ENCODE results near the gene ERAS. TPM values are rescaled to one million over a fixed set of nuclear protein-coding genes. Genes with fewer than 3 reads are reported as not detected.
"Not testable (repeated sequence)": the region's sequence is repeated elsewhere in the genome, so short reads cannot be mapped to it uniquely, and the experiment has no call there.

Gene ERAS
- total RNA-seq, 1 donor from 2014 or later, result not detected

DNA sequence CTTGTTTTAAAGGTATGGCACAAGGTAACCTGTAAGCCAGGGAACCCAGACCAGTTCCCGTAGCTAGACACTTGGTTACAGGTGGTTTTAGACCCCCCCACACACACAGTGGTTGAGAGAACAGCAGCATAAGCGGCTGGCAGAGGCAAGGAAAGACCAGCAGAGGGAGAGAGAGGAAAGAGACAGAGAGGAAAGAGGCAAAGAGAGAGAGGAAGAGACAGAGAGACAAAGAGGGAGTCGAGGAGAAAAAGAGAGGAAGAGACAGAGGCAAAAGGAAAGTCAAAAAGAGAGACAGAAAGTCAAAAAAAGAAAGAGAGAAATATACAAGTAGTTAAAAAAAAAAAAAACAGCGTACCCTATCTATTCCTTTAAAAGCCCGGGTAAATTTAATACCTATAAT, 28.6 kb downstream of the ERAS start:
- H3K9me3 Mint-ChIP-seq (ENCODE audit: unreplicated experiment), result no peaks in the 10 kb centered on the region
- no peak for FAIRE-seq
- H3K4me1 Mint-ChIP-seq (ENCODE audit: low read depth, unreplicated experiment), result no peaks in the 10 kb centered on the region
- Histone ChIP-seq H2AFZ (ENCODE audit: low read depth, low read length) (no peak overlapping the region), H3K9me3 (ENCODE audit: insufficient read depth, low read depth, low read length) (no peaks in the 10 kb centered on the region), H3K9ac (ENCODE audit: low read length) (no peak overlapping the region), H3K4me3 (ENCODE audit: insufficient read depth, low read depth, low read length) (no peak overlapping the region), H3K4me1 (ENCODE audit: insufficient read depth, low read length) (no peaks in the 10 kb centered on the region), H3K36me3 (ENCODE audit: insufficient read depth, low read length) (no peaks in the 10 kb centered on the region), H3K4me2 (ENCODE audit: low read length) (no peak overlapping the region), H4K20me1 (ENCODE audit: insufficient read depth, low read length) (no peaks in the 10 kb centered on the region), H3K79me2 (ENCODE audit: insufficient read depth, low read length) (no peaks in the 10 kb centered on the region), H3K27ac (ENCODE audit: low read depth, low read length) (no peak overlapping the region), H3K27me3 (ENCODE audit: insufficient read depth, low read length) (no peaks in the 10 kb centered on the region)
- H3K27ac Mint-ChIP-seq (ENCODE audit: unreplicated experiment), result peak overlapping the region; percentile 69
- H3K36me3 Mint-ChIP-seq (ENCODE audit: low read depth, unreplicated experiment), result no peaks in the 10 kb centered on the region
- peaks cover 6% of the 10 kb centered on the region for H3K27me3 Mint-ChIP-seq (ENCODE audit: low read depth, unreplicated experiment)
- DNase-seq (ENCODE audit: low read depth), result no peak
- H3K4me3 Mint-ChIP-seq (ENCODE audit: unreplicated experiment), result no peak overlapping the region
- TF ChIP-seq EZH2 (IDR thresholded peaks at IDR 0.05; ENCODE audit: insufficient read depth, low read length), result no peak
- TF ChIP-seq, protein P1, sequence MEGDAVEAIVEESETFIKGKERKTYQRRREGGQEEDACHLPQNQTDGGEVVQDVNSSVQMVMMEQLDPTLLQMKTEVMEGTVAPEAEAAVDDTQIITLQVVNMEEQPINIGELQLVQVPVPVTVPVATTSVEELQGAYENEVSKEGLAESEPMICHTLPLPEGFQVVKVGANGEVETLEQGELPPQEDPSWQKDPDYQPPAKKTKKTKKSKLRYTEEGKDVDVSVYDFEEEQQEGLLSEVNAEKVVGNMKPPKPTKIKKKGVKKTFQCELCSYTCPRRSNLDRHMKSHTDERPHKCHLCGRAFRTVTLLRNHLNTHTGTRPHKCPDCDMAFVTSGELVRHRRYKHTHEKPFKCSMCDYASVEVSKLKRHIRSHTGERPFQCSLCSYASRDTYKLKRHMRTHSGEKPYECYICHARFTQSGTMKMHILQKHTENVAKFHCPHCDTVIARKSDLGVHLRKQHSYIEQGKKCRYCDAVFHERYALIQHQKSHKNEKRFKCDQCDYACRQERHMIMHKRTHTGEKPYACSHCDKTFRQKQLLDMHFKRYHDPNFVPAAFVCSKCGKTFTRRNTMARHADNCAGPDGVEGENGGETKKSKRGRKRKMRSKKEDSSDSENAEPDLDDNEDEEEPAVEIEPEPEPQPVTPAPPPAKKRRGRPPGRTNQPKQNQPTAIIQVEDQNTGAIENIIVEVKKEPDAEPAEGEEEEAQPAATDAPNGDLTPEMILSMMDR (IDR thresholded peaks at IDR 0.05; ENCODE audit: insufficient read depth, low read depth, low read length), result no peak

DNA sequence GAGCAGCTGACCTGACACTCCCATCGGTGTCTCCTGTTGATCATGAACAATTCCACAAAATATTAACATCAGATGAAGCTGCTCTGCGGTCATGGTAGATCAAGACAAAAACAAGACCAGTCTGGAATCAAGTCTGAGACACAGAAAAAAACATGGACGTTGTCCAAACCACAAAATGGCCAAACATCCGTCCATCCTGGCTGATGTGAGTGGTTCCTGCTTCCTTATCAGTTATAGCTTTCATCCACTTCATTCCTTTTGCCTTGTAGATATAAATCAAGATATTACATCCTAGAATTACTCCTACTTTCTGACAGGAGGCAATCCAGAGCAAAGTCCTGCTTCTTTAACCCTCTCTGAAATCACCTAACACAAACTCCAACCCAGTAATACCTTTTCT, 37.9 kb downstream of the ERAS start:
- H3K4me1 Mint-ChIP-seq (ENCODE audit: low read depth, unreplicated experiment), result peaks cover 7% of the 10 kb centered on the region
- Histone ChIP-seq H3K27me3 (ENCODE audit: insufficient read depth, low read length) (no peaks in the 10 kb centered on the region), H3K4me2 (ENCODE audit: low read length) (peak overlapping the region; percentile 29), H4K20me1 (ENCODE audit: insufficient read depth, low read length) (no peaks in the 10 kb centered on the region), H3K9ac (ENCODE audit: low read length) (no peak overlapping the region), H3K9me3 (ENCODE audit: insufficient read depth, low read depth, low read length) (no peaks in the 10 kb centered on the region), H3K4me1 (ENCODE audit: insufficient read depth, low read length) (peaks cover 5% of the 10 kb centered on the region), H3K4me3 (ENCODE audit: insufficient read depth, low read depth, low read length) (no peak overlapping the region), H2AFZ (ENCODE audit: low read depth, low read length) (no peak overlapping the region), H3K36me3 (ENCODE audit: insufficient read depth, low read length) (no peaks in the 10 kb centered on the region), H3K79me2 (ENCODE audit: insufficient read depth, low read length) (no peaks in the 10 kb centered on the region), H3K27ac (ENCODE audit: low read depth, low read length) (no peak overlapping the region)
- H3K9me3 Mint-ChIP-seq (ENCODE audit: unreplicated experiment), result no peaks in the 10 kb centered on the region
- no peaks in the 10 kb centered on the region for H3K36me3 Mint-ChIP-seq (ENCODE audit: low read depth, unreplicated experiment)
- no peak overlapping the region for H3K27ac Mint-ChIP-seq (ENCODE audit: unreplicated experiment)
- peaks cover 6% of the 10 kb centered on the region for H3K27me3 Mint-ChIP-seq (ENCODE audit: low read depth, unreplicated experiment)
- no peak for TF ChIP-seq EZH2 (IDR thresholded peaks at IDR 0.05; ENCODE audit: insufficient read depth, low read length)
- TF ChIP-seq, protein P1 (IDR thresholded peaks at IDR 0.05; ENCODE audit: insufficient read depth, low read depth, low read length), result no peak
- FAIRE-seq, result peak; percentile 59
- H3K4me3 Mint-ChIP-seq (ENCODE audit: unreplicated experiment), result peak overlapping the region; percentile 45
- DNase-seq (ENCODE audit: low read depth), result peak; percentile 76

DNA sequence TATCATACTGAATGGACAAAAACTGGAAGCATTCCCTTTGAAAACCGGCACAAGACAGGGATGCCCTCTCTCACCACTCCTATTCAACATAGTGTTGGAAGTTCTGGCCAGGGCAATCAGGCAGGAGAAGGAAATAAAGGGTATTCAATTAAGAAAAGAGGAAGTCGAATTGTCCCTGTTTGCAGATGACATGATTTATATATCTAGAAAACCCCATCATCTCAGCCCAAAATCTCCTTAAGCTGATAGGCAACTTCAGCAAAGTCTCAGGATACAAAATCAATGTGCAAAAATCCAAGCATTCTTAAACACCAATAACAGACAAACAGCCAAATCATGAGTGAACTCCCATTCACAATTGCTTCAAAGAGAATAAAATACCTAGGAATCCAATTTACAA, 45.7 kb downstream of the ERAS start:
- not testable (repeated sequence) for H3K4me1 Mint-ChIP-seq (ENCODE audit: low read depth, unreplicated experiment); H3K27me3 ChIP-seq (ENCODE audit: insufficient read depth, low read length); H3K27ac Mint-ChIP-seq (ENCODE audit: unreplicated experiment); H3K4me2 ChIP-seq (ENCODE audit: low read length); H4K20me1 ChIP-seq (ENCODE audit: insufficient read depth, low read length); H3K27me3 Mint-ChIP-seq (ENCODE audit: low read depth, unreplicated experiment); H2AFZ ChIP-seq (ENCODE audit: low read depth, low read length); H3K36me3 ChIP-seq (ENCODE audit: insufficient read depth, low read length); H3K9ac ChIP-seq (ENCODE audit: low read length); DNase-seq (ENCODE audit: low read depth); H3K4me3 ChIP-seq (ENCODE audit: insufficient read depth, low read depth, low read length); H3K4me3 Mint-ChIP-seq (ENCODE audit: unreplicated experiment); H3K27ac ChIP-seq (ENCODE audit: low read depth, low read length); H3K36me3 Mint-ChIP-seq (ENCODE audit: low read depth, unreplicated experiment); H3K9me3 ChIP-seq (ENCODE audit: insufficient read depth, low read depth, low read length); H3K4me1 ChIP-seq (ENCODE audit: insufficient read depth, low read length); FAIRE-seq; H3K79me2 ChIP-seq (ENCODE audit: insufficient read depth, low read length); H3K9me3 Mint-ChIP-seq (ENCODE audit: unreplicated experiment)

DNA sequence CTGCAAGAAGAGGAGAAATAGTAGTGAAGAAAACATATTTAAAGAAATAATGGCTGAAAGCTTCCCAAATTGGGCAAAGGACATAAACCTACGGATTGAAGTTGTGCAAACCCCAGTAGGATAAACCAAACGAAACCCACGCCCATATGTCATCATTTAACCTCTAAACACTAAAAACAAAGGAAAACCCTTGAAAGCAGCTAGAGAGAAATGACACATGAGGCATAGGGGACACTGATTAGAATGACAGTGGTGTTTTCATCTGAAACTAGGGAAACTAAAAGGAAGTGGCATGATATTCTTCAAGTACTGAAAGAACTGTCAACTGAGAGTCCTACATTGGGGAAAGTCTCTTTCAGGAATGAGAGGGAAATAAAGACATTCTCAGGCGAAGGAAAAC, 50.6 kb downstream of the ERAS start:
- not testable (repeated sequence) for H3K27ac Mint-ChIP-seq (ENCODE audit: unreplicated experiment); H3K4me3 Mint-ChIP-seq (ENCODE audit: unreplicated experiment)

More for the DNA sequence above, 50.6 kb downstream of the ERAS start:
- not testable (repeated sequence) for H3K36me3 ChIP-seq (ENCODE audit: insufficient read depth, low read length); H3K27me3 ChIP-seq (ENCODE audit: insufficient read depth, low read length); H3K36me3 Mint-ChIP-seq (ENCODE audit: low read depth, unreplicated experiment); H3K27me3 Mint-ChIP-seq (ENCODE audit: low read depth, unreplicated experiment); H3K4me1 ChIP-seq (ENCODE audit: insufficient read depth, low read length); H4K20me1 ChIP-seq (ENCODE audit: insufficient read depth, low read length); H3K9me3 Mint-ChIP-seq (ENCODE audit: unreplicated experiment); DNase-seq (ENCODE audit: low read depth); H3K79me2 ChIP-seq (ENCODE audit: insufficient read depth, low read length); H3K4me2 ChIP-seq (ENCODE audit: low read length); H3K4me3 ChIP-seq (ENCODE audit: insufficient read depth, low read depth, low read length); H3K9me3 ChIP-seq (ENCODE audit: insufficient read depth, low read depth, low read length); H3K27ac ChIP-seq (ENCODE audit: low read depth, low read length); H3K4me1 Mint-ChIP-seq (ENCODE audit: low read depth, unreplicated experiment); H2AFZ ChIP-seq (ENCODE audit: low read depth, low read length); H3K9ac ChIP-seq (ENCODE audit: low read length)
- peak; percentile 92 for FAIRE-seq
